Posterior vena cava (tissue), 2 donors: ENCODE results near the gene RAPGEF5. TPM values are rescaled to one million over a fixed set of nuclear protein-coding genes. Genes with fewer than 3 reads are reported as not detected.

Source experiments
- DNase-seq: peaks from one replicate; pipeline ENCODE4 v3.0.0-alpha.2; 2020; ENCODE audit warnings: low spot score
- intact Hi-C, 2 donors: fragments of 100-400 bp; cut with DNase I; formaldehyde crosslinking; loops; one replicate each; pipeline versions ENCODE4 v1.14.1 to v1.14.2; 2022 to 2023
- total RNA-seq, 2 donors: library from RNA; stranded (reverse); fragmentation: NEBNext Ultra II Directional; extraction: Animal tissue kit (Norgen Biotek cat#: 25700); gene quantifications; one replicate each; pipeline ENCODE4 v1.2.1, GENCODE V29; 2021
- donor health status: DM: yes; HTN: yes; CAD: no.
- donor health status: DM: yes; HTN: yes; CAD: no.

Gene RAPGEF5
- total RNA-seq, 2 donors from 2014 or later = 56.9 to 61.5 TPM

GRCh38 chr7:22325671-22326070 is 31.3 kb downstream of the RAPGEF5 start:
- no peak for DNase-seq
- intact Hi-C loops = no loop called here

GRCh38 chr7:22323714-22324113 is 33.2 kb downstream of the RAPGEF5 start:
- DNase-seq = no peak
- intact Hi-C loops = no loop called here

GRCh38 chr7:22320416-22320815 is 36.5 kb downstream of the RAPGEF5 start:
- DNase-seq = no peak
- intact Hi-C loops = no loop called here

GRCh38 chr7:22319424-22320403 is 37.2 kb downstream of the RAPGEF5 start:
- intact Hi-C loops = no loop called here
- no peak for DNase-seq

- intact Hi-C loops = no loop called here
- DNase-seq = no peak
Measured at GRCh38 chr7:22318376-22318775, 38.6 kb downstream of the RAPGEF5 start.

- no peak for DNase-seq
- intact Hi-C loops = no loop called here
Measured at GRCh38 chr7:22317632-22318031, 39.3 kb downstream of the RAPGEF5 start.

GRCh38 chr7:22316914-22317313 is 40.0 kb downstream of the RAPGEF5 start:
- intact Hi-C loops = no loop called here
- DNase-seq = no peak

GRCh38 chr7:22307816-22308215 is 49.1 kb downstream of the RAPGEF5 start:
- no peak for DNase-seq
- intact Hi-C loops = no loop called here

- DNase-seq = no peak
- intact Hi-C loops = no loop called here
Measured at GRCh38 chr7:22305706-22306105, 51.2 kb downstream of the RAPGEF5 start.

GRCh38 chr7:22302951-22303423 is 54.0 kb downstream of the RAPGEF5 start:
- no peak for DNase-seq
- intact Hi-C loops = loop anchor here in 1 of 2 donors (5.0 kb wide), 1 partner anchor 104 kb away; no protein-coding TSS in a partner anchor

- no peak for DNase-seq
- intact Hi-C loops = loop anchor here in 1 of 2 donors (5.0 kb wide), 1 partner anchor 105 kb away; no protein-coding TSS in a partner anchor
Measured at GRCh38 chr7:22302193-22302592, 54.8 kb downstream of the RAPGEF5 start.

GRCh38 chr7:22301790-22302189 is 55.2 kb downstream of the RAPGEF5 start:
- intact Hi-C loops = loop anchor here in 1 of 2 donors (5.0 kb wide), 1 partner anchor 106 kb away; no protein-coding TSS in a partner anchor
- no peak for DNase-seq

GRCh38 chr7:22300839-22301238 is 56.1 kb downstream of the RAPGEF5 start:
- no peak for DNase-seq
- intact Hi-C loops = loop anchor here in 1 of 2 donors (5.0 kb wide), 1 partner anchor 106 kb away; no protein-coding TSS in a partner anchor

GRCh38 chr7:22296916-22297315 is 60.0 kb downstream of the RAPGEF5 start:
- no peak for DNase-seq
- intact Hi-C loops = no loop called here

GRCh38 chr7:22296265-22296566 is 60.7 kb downstream of the RAPGEF5 start:
- intact Hi-C loops = no loop called here
- DNase-seq = no peak

- no peak for DNase-seq
Measured at GRCh38 chr7:22295402-22296264, 61.3 kb downstream of the RAPGEF5 start.

GRCh38 chr7:22292531-22292930 is 64.4 kb downstream of the RAPGEF5 start:
- intact Hi-C loops = no loop called here
- no peak for DNase-seq

More at GRCh38 chr7:22295402-22296264, 61.3 kb downstream of the RAPGEF5 start:
- intact Hi-C loops = no loop called here

- intact Hi-C loops = no loop called here
- no peak for DNase-seq
Measured at GRCh38 chr7:22291977-22292376, 65.0 kb downstream of the RAPGEF5 start.

GRCh38 chr7:22288202-22288601 is 68.8 kb downstream of the RAPGEF5 start:
- no peak for DNase-seq
- intact Hi-C loops = no loop called here

- intact Hi-C loops = no loop called here
Measured at GRCh38 chr7:22287412-22287811, 69.5 kb downstream of the RAPGEF5 start.

More at GRCh38 chr7:22287412-22287811, 69.5 kb downstream of the RAPGEF5 start:
- no peak for DNase-seq
